Measurements from ENCODE around the gene PPP1R17. TPM values are rescaled to one million over a fixed set of nuclear protein-coding genes. Genes with fewer than 3 reads are reported as not detected.

The PPP1R17 gene
- not detected for total RNA-seq

- H3K27me3 Mint-ChIP-seq = no peaks in the 10 kb centered on the region
- DNase-seq = no peak
- no peaks in the 10 kb centered on the region for H3K36me3 Mint-ChIP-seq (ENCODE audit: low read depth)
- ChIA-PET POLR2A (no interaction called here), CTCF (no interaction called here)
- H3K9me3 Mint-ChIP-seq = no peaks in the 10 kb centered on the region
- H3K4me3 Mint-ChIP-seq = no peak within 1 kb of the TSS
- no peaks in the 10 kb centered on the region for H3K4me1 Mint-ChIP-seq
- H3K27ac Mint-ChIP-seq = no peak within 1 kb of the TSS
These were observed at the start of gene PPP1R17 for GRCh38 chr7:31687024-31687748. PPP1R17 (plus strand) TSS chr7:31687215; CDS start chr7:31692442, 5,227 bp downstream.

DNA sequence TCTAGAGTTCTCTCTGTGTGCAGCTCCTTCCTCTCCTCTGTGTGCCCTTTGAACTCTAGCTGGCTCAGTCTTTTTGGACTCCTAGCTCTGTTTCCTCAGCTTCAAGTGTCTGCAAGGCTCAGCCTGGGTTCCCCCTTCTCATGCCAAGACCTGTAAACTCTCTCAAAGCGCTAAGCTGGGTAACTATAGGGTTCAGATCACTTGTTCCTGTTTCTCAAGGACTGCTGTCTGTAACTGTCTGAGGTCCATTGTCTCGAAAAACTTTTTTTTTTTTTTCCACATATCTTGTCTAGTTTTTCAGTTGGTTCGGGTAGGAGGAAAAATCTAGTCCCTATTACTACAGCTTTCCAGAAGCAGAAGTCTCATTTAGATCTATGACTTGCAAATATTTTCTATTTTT is 46.6 kb upstream of the PPP1R17 start:
- ChIA-PET CTCF (no interaction called here), POLR2A (no interaction called here)
- Mint-ChIP-seq H3K4me3 (no peak overlapping the region), H3K4me1 (no peaks in the 10 kb centered on the region), H3K27ac (no peak overlapping the region), H3K36me3 (ENCODE audit: low read depth) (no peaks in the 10 kb centered on the region), H3K9me3 (no peaks in the 10 kb centered on the region), H3K27me3 (no peaks in the 10 kb centered on the region)
- no peak for DNase-seq

DNA sequence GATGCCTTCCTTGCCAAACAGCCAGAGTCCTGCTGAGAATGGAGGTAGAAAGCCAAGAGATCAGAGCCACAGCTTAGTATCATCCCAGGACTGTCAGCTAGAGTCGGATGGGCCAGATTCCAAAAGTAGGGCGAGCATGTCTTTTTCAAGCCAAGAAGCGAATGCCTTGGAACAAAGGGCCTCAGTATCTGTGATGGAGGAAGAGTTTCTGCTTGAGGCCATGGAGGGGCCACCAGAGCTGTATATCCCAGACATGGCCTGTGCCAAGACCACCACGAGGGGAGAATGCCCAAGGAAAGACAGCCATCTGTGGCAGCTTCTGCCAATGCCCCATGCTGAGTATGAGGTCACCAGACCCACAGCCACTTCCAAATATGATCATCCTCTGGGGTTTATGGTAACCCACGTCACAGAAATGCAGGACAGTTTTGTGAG is 44.3 kb upstream of the PPP1R17 start:
- H3K27ac Mint-ChIP-seq = no peak overlapping the region

GRCh38 chr7:31646942-31647341 is 40.1 kb upstream of the PPP1R17 start:
- Mint-ChIP-seq H3K27me3 (no peaks in the 10 kb centered on the region), H3K36me3 (ENCODE audit: low read depth) (no peaks in the 10 kb centered on the region), H3K4me1 (no peaks in the 10 kb centered on the region), H3K9me3 (peaks cover 2% of the 10 kb centered on the region), H3K27ac (no peak overlapping the region), H3K4me3 (no peak overlapping the region)
- DNase-seq = no peak
- ChIA-PET POLR2A (no interaction called here), CTCF (no interaction called here)

More for the DNA sequence above, 44.3 kb upstream of the PPP1R17 start:
- Mint-ChIP-seq H3K4me1 (no peaks in the 10 kb centered on the region), H3K36me3 (ENCODE audit: low read depth) (no peaks in the 10 kb centered on the region), H3K4me3 (no peak overlapping the region), H3K9me3 (peaks cover 2% of the 10 kb centered on the region), H3K27me3 (no peaks in the 10 kb centered on the region)
- ChIA-PET CTCF (no interaction called here), POLR2A (no interaction called here)
- no peak for DNase-seq

DNA sequence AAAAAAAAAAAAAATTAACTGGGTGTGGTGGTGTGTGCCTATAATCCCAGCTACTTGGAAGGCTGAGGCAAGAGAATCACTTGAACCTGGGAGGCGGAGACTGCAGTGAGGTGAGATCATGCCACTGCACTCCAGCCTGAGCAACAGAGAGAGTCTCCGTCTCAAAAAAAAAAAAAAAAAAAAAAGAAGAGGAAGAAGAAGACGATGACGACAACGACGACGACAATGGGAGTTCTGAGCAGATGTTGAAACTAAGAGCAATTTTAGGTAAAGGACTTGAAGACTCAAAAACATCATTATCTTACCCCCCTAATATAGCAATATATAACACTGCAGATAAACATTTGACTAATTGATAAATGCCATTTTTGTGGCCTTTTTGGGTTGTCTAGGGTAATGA is 39.5 kb upstream of the PPP1R17 start:
- ChIA-PET CTCF (no interaction called here), POLR2A (no interaction called here)
- Mint-ChIP-seq H3K4me3 (no peak overlapping the region), H3K4me1 (no peaks in the 10 kb centered on the region), H3K9me3 (peaks cover 2% of the 10 kb centered on the region), H3K36me3 (ENCODE audit: low read depth) (no peaks in the 10 kb centered on the region), H3K27ac (no peak overlapping the region), H3K27me3 (no peaks in the 10 kb centered on the region)
- DNase-seq = no peak

DNA sequence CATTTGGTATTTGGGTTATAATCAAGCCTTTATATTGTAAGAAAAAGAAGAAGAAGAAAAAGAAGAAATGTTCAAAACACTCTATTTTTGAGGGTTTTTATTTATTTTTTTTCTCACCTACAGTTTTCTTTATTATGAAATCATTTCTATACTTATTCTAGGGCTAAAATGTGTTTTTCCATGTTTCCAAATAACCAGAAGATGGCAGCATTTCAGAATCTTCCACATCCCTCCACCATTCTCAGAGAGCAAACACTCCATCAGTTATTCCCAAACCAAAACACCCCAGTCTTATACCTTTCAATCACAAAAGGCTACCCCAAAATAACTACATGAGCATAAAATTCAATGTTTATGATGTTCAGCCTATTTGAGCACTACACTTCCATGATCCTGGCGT is 38.7 kb upstream of the PPP1R17 start:
- H3K4me3 Mint-ChIP-seq = no peak overlapping the region
- H3K27ac Mint-ChIP-seq = no peak overlapping the region
- no peaks in the 10 kb centered on the region for H3K27me3 Mint-ChIP-seq
- ChIA-PET POLR2A (no interaction called here), CTCF (no interaction called here)
- H3K9me3 Mint-ChIP-seq = peaks cover 2% of the 10 kb centered on the region
- H3K36me3 Mint-ChIP-seq (ENCODE audit: low read depth) = no peaks in the 10 kb centered on the region
- H3K4me1 Mint-ChIP-seq = no peaks in the 10 kb centered on the region
- DNase-seq = no peak

- H3K9me3 Mint-ChIP-seq = peaks cover 2% of the 10 kb centered on the region
- ChIA-PET POLR2A (no interaction called here), CTCF (no interaction called here)
- no peak overlapping the region for H3K27ac Mint-ChIP-seq
- no peaks in the 10 kb centered on the region for H3K4me1 Mint-ChIP-seq
- H3K4me3 Mint-ChIP-seq = no peak overlapping the region
- no peak for DNase-seq
- H3K27me3 Mint-ChIP-seq = no peaks in the 10 kb centered on the region
- H3K36me3 Mint-ChIP-seq (ENCODE audit: low read depth) = no peaks in the 10 kb centered on the region
These were observed 38.1 kb upstream of the PPP1R17 start for GRCh38 chr7:31648880-31649279.

DNA sequence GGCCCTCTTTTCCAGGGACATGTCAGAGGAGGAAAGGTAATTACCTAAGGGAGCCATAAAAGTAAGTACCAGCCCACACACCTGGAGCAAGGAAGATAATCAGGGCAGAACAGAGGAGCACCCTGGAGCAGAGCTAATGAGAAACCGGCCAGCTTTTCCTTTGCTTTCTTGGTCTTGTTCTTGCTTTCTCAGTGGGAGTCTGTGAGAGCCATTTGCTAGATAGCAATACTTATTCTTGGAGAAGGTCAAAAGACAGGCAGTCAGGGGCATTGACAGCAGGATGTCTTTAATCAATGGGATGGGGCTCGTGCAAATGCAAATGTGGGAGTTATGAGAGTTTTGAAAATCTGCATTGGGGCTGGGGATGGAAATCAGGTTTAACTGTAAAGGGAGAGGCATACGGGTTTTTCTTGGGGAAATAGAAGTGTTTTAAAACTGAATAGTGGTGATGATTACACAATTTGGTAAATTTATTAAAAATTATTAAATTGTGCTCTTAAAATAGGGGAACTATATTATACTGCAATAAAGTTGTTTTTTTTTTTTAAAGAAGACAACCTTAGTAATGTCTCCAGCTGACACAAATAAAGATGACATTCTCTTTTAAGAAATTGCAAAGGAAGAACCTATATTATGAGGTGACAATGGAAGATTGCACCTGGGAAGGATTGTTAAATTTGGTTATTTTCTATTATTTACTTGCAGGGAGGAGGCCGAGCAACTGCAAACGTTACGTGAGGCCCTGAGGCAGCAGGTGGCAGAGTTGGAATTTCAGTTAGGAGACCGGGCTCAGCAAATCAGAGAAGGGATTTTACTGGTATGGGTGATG is 35.6 kb upstream of the PPP1R17 start:
- H3K36me3 Mint-ChIP-seq (ENCODE audit: low read depth) = no peaks in the 10 kb centered on the region
- no peak for DNase-seq

GRCh38 chr7:31652063-31652326 is 35.0 kb upstream of the PPP1R17 start:
- no peaks in the 10 kb centered on the region for H3K27me3 Mint-ChIP-seq
- H3K9me3 Mint-ChIP-seq = no peaks in the 10 kb centered on the region
- POLR2A ChIA-PET = no interaction called here
- DNase-seq = no peak
- no peaks in the 10 kb centered on the region for H3K4me1 Mint-ChIP-seq
- CTCF ChIA-PET = no interaction called here
- H3K36me3 Mint-ChIP-seq (ENCODE audit: low read depth) = no peaks in the 10 kb centered on the region
- H3K27ac Mint-ChIP-seq = no peak overlapping the region
- H3K4me3 Mint-ChIP-seq = no peak overlapping the region

More for the DNA sequence above, 35.6 kb upstream of the PPP1R17 start:
- Mint-ChIP-seq H3K27me3 (no peaks in the 10 kb centered on the region), H3K9me3 (peaks cover 1% of the 10 kb centered on the region), H3K4me1 (no peaks in the 10 kb centered on the region), H3K27ac (no peak overlapping the region), H3K4me3 (no peak overlapping the region)
- CTCF ChIA-PET = no interaction called here
- POLR2A ChIA-PET = no interaction called here

DNA sequence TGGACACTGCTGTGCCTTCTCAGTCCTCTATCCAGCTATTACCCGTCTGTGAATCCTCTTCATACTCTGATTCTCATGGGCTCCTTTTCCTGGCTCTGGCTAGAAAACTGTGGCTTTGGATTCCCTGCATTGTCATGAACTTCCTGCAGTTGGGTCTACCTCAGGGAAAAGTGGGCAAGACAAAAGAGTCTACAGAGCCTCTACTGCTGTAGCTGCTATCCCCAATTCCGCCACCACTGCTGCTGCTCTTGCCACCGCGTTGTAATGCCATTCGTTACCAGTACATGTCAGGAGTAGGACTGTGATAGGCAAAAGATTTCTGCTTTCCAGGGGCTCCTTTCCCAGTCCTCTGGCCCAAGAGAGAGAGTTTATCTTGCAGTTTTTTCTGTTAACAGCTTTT is 23.9 kb upstream of the PPP1R17 start:
- CTCF ChIA-PET = no interaction called here
- no peak for DNase-seq
- H3K27ac Mint-ChIP-seq = no peak overlapping the region
- POLR2A ChIA-PET = no interaction called here
- peaks cover 5% of the 10 kb centered on the region for H3K9me3 Mint-ChIP-seq
- no peaks in the 10 kb centered on the region for H3K27me3 Mint-ChIP-seq
- H3K36me3 Mint-ChIP-seq (ENCODE audit: low read depth) = no peaks in the 10 kb centered on the region
- H3K4me1 Mint-ChIP-seq = no peaks in the 10 kb centered on the region
- no peak overlapping the region for H3K4me3 Mint-ChIP-seq

DNA sequence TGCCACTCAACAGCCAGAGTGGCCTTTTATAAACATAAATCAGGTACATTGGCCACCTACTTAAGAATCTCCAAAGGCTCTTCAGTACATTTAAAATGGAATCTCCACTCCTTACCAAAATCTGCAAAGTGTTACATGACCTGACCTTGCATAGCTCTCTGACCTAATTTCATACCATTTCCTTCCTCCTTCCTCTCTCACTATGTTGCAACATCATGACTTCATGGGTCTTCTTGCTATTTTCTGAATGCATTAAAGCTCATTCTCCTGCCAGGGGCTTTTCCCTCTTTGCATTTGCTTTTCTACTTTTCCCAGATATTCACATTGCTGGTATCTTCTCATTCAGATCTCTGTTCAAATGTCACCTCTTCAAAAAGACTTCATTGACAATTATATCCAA is 22.1 kb upstream of the PPP1R17 start:
- ChIA-PET CTCF (no interaction called here), POLR2A (no interaction called here)
- Mint-ChIP-seq H3K27ac (no peak overlapping the region), H3K4me3 (no peak overlapping the region), H3K27me3 (no peaks in the 10 kb centered on the region), H3K4me1 (no peaks in the 10 kb centered on the region), H3K9me3 (peaks cover 5% of the 10 kb centered on the region), H3K36me3 (ENCODE audit: low read depth) (no peaks in the 10 kb centered on the region)
- DNase-seq = no peak

- Mint-ChIP-seq H3K9me3 (peaks cover 5% of the 10 kb centered on the region), H3K36me3 (ENCODE audit: low read depth) (no peaks in the 10 kb centered on the region), H3K4me3 (no peak overlapping the region), H3K4me1 (no peaks in the 10 kb centered on the region), H3K27me3 (no peaks in the 10 kb centered on the region), H3K27ac (no peak overlapping the region)
- ChIA-PET CTCF (no interaction called here), POLR2A (no interaction called here)
- no peak for DNase-seq
These were observed 21.5 kb upstream of the PPP1R17 start for GRCh38 chr7:31665546-31665945.

GRCh38 chr7:31669461-31669860 is 17.6 kb upstream of the PPP1R17 start:
- no peak for DNase-seq
- no peaks in the 10 kb centered on the region for H3K9me3 Mint-ChIP-seq

GRCh38 chr7:31679574-31680305 is 7.3 kb upstream of the PPP1R17 start:
- POLR2A ChIA-PET = no interaction called here
- no peaks in the 10 kb centered on the region for H3K36me3 Mint-ChIP-seq (ENCODE audit: low read depth)
- CTCF ChIA-PET = no interaction called here
- peaks cover 6% of the 10 kb centered on the region for H3K9me3 Mint-ChIP-seq
- H3K4me3 Mint-ChIP-seq = no peak overlapping the region
- no peak for DNase-seq
- H3K4me1 Mint-ChIP-seq = no peaks in the 10 kb centered on the region
- no peak overlapping the region for H3K27ac Mint-ChIP-seq
- H3K27me3 Mint-ChIP-seq = no peaks in the 10 kb centered on the region

More at GRCh38 chr7:31669461-31669860, 17.6 kb upstream of the PPP1R17 start:
- Mint-ChIP-seq H3K36me3 (ENCODE audit: low read depth) (no peaks in the 10 kb centered on the region), H3K4me3 (no peak overlapping the region), H3K27ac (no peak overlapping the region), H3K4me1 (no peaks in the 10 kb centered on the region), H3K27me3 (no peaks in the 10 kb centered on the region)
- ChIA-PET CTCF (no interaction called here), POLR2A (no interaction called here)
